HG03521 (cell line): Measurements from ENCODE around the gene THAP9.
"Not testable (repeated sequence)": the region's sequence is repeated elsewhere in the genome, so short reads cannot be mapped to it uniquely, and the experiment has no call there.

ENCODE experiments used
- ATAC-seq: cut with Tn5 transposase; IDR thresholded peaks from one replicate; pipeline ENCODE4 v1.9.1; 2021; ENCODE audit warnings: mild to moderate bottlenecking, moderate library complexity; ENCODE audit not compliant: unreplicated experiment

The THAP9 gene

DNA sequence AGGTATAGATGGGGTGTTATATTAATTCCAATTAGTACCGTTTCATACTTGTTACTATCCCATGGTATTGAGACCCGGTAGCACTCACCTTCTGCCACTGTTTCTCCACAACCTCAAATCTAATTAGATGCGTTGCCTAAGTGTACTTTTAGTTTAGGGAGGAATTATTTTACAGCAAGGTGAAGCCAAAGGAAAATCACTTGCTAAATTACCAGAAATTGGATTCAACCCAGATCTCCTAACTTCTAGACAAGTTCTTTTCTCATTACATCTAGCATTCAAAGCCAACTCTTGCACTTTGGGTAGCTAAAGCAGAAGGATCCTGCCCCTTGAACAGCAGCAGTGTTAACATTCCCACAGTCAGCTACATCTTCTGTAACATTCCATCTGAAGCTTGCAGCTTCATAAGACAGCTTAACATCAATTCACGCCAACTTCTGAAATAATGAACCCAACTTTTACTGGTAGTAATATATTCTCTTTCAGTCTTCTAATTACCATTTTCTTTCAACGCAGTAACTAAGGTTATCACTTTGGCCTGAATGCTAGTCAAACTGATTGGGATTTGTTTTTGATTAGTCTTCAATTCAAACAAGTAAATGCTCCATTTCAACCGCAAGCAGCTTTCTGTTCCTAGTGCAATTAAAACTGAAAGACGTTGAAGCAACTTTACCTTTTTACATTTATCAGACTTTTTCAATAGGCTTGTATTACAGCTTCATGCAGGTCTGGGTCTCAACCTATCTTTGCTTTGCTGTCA is 8.6 kb upstream of the THAP9 start:
- ATAC-seq, result no peak

DNA sequence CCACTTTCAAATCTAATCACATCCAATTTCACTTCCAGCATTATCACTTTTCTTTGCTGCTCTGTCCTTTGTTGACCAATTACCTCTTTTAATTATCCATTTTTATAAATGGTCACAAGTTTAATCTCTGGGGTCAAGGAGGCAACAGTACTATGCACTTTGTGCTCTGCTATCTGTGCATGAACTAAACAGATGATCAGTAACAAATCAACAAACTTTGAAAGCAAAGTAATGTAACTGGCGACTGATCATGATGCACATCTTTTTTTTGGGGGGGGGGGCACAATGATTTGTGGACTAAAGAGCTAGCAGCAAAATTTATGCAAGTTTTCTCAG is 8.1 kb upstream of the THAP9 start:
- ATAC-seq, result no peak

DNA sequence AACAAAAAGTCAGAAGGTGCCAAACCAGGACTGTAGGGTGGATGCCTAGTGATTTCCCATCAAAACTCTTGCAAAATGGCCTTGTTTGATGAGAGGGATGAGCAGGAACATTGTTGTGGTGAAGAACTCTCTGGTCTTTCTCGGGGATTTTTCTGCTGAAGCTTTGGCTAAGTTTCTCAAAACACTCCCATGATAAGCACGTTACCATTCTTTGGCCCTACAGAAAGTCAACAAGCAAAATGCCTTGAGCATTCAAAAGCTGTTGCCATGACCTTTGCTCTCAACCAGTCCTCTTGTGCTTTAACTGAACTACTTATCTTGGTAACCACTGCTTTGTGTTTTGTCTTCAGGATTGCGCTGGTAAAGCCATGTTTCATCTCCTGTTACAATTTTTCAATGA is 6.6 kb upstream of the THAP9 start:
- no peak for ATAC-seq

DNA sequence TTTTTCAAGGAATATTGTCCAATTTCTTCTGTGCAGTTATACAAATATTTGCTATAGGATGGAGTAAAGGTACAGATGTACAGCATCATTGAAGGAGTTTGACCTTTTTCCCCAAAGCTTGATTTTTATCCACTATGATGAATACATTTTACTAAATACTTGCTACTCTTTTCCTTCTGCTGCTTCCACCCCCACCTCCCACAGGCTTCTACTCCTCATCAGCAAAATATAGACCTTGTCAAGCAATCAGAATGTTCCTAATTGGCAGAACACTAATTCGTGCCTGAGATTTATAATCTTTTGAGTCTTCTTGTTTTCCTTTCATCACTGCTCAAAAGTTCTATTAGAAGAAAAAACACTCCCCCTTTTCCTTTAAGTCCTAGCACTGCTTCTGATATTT is 3.8 kb upstream of the THAP9 start:
- no peak for ATAC-seq

DNA sequence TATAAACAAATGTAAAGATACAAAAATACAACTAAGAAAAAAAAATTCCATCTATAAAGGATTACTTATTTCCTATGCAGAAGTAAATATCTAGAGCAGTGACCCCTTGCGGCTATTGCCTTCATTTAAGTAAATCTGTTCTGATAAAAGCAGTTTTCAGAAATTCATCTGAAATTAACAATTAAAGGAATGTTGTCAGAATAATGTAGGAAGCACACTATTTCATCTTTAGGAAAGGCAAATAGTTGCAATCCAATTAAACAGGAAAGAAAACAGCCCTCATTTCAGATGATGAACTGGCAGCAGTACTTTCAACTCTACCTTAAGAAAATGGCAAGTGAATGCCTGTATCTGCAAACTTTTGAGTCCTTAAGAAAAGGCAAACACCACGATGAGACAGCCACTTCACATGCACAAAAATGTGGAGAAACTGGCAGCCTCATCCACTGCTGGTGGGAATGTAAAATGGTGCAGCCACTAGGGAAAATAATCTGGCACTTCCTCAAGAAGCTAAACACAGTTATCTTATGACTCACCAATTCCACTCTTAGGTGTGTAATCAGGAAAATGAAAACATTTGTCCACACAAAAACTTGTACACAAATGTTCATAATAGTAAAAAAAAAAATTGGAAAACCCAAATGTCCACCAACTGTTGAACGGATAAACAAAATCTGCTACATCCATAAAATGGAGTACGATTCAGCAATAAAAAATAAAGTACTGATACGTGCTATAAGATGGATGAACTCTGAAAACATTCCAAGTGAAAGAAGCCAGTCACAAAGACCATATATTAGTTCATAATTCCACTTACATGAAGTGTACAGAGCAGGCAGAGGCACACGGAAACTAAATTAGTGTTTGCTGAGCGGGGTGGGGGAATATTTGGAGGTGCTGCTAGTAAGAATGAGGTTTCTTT is 2.0 kb upstream of the THAP9 start:
- ATAC-seq, result no peak

DNA sequence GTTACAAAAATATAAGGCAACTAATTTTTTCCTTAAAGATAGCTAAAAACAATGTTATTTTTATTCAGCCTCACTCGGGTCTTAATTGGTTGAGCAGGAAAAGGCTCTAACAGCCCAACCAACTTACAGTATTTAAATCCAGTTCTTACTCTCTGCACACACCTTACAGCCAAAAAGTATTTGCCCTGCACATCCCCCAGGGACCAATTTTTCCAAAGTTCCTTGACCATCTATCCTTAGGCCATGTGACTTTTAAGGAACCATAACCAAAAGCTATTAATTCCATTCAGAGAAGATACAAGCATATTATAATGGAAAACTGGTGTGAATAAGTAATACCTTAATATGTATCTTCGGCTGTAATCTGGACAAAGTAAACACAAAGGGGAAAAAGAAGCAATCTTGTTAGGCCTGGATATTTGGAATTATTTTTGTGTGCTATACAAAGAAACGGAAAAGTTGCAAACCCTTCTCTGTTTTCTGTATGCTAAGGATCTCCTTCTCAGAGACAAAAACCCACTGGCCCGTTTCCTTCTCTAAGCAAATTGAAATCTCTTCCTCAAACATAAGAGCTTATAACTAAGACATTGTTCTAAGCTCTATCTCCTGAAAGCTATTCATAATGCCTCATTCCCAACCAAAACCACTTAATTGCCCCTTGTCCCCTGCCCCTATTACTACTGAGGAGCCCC is 1.0 kb upstream of the THAP9 start:
- no peak for ATAC-seq

DNA sequence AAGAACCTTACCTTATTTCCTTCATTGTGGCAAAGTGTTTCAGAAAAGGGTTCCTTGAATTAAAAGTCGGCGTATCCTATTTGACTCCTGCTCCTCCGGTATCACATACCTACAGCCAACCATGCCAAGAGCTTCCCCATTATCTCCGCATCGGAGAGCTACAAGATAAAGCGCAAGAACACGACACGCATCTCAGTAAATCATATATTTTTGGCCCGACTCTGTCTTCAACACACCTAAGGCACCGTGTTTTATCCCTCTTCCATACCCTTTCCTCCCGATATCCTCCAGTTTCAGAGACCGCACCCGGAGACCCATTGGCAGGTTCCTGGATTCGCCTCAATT is 497 bp upstream of the THAP9 start:
- ATAC-seq, result no peak

DNA sequence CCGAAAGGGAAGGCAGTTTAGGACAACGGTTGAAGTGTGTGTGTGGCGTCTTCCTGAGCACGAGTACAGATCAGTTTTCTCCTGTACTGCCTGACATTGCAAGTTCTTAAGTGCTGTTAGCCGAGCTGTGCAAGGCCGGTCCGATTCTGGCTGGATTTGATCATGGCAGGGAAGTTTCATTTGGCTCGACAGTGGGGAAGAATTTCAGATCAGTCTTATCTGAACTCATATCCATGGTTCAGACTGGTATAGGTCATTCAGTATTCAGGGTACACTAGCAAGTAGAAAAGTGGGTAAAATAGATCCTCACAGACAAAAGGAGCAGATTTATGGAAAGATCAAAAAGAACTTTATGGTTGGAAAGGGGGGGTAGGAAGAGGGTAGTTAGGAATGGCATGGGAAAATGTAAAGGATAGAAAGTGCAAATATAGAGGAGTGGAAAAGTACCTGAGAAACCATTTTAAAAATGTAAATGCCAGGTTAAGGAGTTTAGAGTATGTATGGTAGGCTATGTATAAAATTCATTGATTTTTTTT is 716 bp downstream of the THAP9 start:
- ATAC-seq, result no peak

DNA sequence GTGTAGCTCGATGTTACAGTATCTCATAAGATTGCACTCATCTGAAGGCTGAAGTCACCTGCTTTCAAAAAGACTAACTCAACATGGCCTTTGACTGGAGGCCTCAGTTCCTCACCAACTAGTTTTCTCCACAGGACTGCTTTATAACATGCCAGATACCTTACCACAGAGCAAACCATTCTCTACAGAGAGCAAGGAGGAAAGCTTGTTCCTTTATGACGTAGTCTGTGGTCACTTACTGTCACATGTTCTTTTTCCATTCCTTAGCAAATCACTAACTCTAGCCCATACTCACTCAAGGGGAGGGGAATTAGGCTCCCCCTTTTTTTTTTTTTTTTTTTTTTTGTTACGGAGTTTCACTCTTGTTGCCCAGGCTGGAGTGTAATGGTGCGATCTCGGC is 3.2 kb downstream of the THAP9 start:
- no peak for ATAC-seq

DNA sequence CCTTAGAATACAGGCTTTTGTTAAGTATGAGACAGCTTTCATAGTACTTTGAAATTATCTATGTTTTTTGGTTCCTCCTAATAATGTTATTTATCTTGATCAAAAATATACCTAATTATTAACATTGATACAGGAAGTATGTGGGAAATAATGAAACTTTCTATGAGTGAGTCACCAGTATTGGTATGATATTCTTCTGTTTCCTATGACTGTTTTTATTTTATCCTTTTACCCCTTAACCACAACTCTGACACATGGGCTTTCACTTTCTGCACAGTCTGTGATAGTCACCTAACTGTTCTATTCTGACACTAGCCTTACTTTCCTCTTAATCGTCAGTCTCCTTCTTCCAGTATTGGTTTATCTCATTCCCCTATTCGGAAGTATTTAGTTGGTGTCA is 4.7 kb downstream of the THAP9 start:
- peak; percentile 37 for ATAC-seq

DNA sequence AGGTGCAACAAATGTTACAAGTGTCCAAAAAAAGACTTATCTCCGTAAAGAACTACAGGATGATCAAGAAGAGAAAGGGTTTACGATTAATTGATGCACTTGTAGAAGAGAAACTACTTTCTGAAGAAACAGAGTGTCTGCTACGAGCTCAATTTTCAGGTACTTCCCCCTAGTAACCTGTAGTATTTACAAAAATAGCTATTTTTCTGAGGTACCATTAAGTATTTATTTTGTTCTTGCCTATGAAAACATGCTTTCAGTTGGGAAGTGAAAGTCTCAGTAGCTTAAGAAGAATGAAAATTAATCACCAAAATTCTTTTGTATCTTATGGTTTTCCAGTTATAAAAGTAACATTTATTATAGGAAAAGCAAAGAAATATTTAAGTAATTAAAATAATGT is 5.9 kb downstream of the THAP9 start:
- ATAC-seq, result no peak

DNA sequence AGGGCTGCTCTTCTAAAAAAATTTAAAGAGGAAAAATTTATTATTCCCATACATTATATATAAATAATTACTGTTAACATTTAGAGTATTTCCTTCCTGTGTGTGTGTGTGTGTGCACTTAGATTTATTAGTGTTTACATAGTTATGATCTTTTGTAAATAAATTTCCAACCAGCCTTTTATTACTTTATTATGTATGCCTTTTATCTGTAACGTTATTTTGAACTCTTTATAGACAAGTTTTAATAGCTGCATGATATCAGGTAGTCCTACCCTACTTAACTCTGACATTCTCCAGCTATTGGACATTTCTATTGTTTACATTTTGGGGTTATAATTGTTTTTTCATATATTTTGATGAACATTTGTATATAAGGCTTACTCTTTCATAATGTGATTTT is 8.8 kb downstream of the THAP9 start:
- no peak for ATAC-seq

DNA sequence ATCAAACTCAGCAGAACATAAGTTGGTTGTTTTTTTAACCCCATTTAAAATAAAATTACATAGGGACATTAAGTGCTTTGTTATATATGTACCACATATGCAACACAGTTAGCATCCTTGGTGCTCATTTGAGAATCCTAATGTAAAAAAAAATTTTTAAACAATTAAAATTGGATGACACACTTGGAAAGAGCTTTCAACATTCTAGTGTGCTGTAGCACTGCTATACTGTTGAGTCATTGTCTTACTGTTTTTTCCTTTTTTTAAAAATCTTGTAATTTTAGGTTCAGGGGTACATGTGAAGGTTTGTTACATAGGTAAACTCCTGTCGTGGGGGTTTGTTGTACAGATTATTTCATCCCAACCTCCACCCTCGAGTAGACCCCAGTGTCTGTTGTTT is 12.8 kb downstream of the THAP9 start:
- no peak for ATAC-seq

DNA sequence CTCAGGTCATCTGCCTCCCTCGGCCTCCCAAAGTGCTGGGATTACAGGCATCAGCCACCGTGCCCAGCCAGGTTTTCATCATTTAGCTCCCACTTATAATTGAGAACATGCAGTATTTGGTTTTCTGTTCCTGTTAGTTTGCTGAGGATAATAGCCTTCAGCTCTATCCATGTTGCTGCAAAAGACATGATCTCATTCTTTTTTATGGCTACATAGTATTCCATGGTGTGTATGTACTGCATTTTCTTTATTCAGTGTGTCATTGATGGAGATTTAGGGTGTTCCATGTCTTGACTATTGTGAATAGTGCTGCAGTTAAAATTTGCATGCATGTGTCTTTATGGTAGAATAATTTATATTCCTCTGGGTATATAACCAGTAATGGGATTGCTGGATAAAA is 13.4 kb downstream of the THAP9 start:
- ATAC-seq, result not testable (repeated sequence)

DNA sequence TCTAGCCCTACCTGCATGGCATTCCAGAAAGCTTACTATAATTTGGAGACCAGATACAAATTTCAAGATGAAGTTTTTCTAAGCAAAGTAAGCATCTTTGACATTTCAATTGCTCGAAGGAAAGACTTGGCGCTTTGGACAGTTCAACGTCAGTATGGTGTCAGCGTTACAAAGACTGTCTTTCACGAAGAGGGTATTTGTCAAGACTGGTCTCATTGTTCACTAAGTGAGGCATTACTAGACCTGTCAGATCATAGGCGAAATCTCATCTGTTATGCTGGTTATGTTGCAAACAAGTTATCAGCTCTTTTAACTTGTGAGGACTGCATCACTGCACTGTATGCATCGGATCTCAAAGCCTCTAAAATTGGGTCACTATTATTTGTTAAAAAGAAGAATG is 17.6 kb downstream of the THAP9 start:
- no peak for ATAC-seq

DNA sequence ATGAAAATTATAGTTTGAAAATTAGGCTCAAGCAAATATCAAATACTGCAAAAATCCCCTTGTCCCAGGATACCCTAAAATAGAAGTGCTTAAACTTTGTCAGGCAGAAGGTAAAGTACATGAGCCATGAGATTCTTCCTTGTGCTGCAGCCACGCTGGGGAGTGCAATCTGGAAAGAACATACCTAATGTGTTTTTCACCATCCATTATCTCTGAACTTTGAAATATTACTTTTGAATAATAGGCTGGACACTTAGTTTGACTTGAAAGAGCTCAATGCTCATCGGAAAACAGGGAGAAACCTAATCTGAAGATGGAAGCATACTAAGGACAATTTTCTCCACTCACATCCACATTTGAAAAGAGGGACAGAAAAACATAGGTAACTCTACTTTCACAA is 18.9 kb downstream of the THAP9 start:
- no peak for ATAC-seq

DNA sequence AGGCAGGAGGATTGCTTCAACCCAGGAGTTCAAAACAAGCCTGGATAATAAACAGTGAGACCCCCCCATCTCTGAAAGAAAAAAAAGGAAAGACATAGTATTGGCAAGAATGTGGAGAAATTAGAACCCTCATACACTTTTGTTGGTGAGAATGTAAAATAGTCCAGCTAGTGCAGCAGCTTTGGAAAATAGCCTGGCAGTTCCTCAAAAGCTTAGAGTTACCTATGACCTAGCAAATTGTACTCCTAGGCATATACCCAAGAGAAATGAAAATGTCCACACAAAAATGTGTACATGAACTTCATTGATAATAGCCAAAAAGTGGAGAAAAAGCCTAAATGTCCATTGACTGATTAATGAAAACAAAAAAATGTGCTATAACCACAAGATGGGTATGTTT is 21.3 kb downstream of the THAP9 start:
- ATAC-seq, result no peak

DNA sequence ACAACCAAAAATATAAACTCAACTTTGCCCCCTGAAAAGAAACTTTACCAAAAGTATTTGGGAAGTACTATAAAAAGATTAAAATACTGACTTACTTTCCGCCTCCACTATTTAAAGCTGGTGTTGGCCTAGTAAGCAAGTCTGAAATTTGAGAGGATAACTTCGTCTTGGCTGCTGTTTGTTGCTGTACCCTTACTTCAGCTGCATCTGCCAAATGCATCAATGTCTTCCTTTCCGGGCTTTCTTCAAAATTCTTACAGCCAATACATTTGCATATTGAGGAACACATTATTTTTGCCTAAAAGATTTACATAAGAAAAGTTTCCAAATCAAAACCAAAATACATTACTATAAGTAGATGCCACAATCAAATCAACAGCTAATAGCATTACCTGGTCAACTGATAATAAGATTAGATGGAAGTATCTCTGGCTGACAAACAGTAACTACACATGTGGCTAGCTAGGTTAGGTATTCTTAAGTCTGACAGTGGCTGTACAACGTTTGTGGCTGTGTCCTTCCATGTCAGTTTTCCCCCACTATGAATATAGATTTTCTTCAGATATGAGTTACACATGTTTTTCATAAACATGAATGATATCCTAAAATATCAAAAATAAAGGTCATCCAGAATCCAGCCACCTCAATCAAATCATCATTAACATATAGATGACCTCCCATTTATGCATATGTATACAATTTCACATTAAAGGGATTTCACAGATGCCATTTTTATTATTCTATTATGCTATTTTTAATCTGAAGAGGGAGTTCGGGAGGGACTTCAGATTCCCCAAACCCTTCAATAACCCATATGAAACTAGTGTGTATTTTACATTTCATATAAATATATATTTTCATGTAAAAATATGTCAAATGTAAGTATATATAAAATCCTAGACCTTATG is 30.6 kb downstream of the THAP9 start:
- no peak for ATAC-seq

DNA sequence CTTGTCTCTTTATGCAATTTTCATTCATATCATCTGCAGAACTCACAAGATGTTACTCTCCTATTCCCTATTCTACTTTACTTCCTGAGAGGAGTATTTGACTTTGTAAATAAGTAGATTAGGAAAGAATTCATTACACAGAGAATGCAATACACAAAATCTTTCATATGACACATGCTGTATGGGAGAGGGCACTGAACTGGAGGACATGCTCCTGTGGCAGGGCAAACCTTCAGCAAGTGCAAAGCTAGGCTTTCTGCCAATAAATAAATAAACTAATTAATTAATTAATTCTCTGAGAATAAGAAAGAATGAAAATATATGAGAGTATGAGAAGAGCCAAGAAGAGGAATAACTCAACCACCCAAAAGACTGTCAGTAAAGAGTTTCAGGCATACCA is 33.9 kb downstream of the THAP9 start:
- ATAC-seq, result no peak

DNA sequence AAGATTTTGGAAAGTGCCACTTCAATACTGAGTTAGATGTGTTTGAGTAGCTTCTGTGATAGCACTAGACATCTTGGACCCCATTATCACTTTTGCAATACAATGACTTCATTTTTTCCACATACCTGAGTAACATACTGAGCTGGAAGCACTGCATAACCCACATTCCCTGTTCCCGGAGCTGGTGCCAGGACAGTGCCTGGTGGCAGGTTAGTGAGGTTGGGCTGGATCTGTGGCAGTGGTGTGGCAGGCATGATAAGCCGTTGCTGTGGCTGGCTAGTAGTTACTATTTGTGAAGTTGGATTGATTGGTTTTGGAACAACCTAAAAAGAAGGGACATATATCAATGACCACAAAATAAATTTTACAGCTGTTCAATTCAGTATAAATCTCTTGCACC is 38.9 kb downstream of the THAP9 start:
- ATAC-seq, result no peak

DNA sequence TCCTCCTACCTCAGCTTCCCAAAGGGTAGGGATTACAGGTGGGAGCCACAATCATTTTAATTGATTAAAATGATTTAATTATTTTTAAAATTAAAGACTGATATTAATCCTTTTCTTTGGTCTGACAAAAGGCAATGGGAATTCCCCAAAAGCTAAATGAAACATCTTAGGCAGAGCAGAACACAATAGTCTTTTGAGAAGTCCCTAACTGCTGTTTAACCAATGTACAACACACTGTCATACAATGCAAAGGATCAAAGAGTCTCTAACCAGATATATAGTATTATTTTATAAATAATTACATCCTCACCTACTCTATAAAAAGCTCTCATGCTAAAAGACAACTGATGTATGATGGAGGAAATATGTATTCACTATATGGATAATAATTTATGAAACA is 47.0 kb downstream of the THAP9 start:
- no peak for ATAC-seq
